H4 (cell line): ENCODE measurements around the gene LTB4R. TPM values are rescaled to one million over a fixed set of nuclear protein-coding genes. Genes with fewer than 3 reads are reported as not detected.
"Not testable (repeated sequence)": the region's sequence is repeated elsewhere in the genome, so short reads cannot be mapped to it uniquely, and the experiment has no call there.

Experiments used
- DNase-seq: peaks from one replicate; pipeline ENCODE4 v3.0.0-alpha.2; 2015; ENCODE audit warnings: low spot score
- total RNA-seq: library from RNA; depleted of rRNA; stranded (reverse); fragments of >200 nt; shearing (Covaris generic); gene quantifications from 2 replicates; pipeline ENCODE4 v1.2.3, GENCODE V29; 2014

Gene LTB4R
- total RNA-seq, 1 experiment from 2014 or later, result 0.39 TPM

DNA sequence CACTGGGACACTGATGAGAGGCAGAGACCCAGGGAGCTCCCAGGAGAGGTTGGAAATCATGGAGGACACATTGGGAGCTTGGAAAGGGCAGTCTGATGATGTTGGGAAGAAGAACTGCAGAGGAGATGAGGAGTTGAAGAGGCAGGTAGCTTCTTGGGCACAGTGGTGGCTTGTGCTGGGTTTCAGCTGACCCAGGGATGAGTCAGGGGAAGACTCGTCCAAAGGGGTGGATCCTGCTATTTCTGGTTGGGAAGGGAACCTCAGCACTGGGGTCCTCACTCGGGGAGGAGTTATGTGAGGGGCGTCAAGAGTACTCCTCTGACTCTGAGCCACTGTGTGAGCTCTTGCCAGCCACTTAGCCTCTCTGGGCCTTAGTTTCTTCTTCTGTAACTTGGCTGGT is 12.0 kb downstream of the LTB4R start:
- no peak for DNase-seq

DNA sequence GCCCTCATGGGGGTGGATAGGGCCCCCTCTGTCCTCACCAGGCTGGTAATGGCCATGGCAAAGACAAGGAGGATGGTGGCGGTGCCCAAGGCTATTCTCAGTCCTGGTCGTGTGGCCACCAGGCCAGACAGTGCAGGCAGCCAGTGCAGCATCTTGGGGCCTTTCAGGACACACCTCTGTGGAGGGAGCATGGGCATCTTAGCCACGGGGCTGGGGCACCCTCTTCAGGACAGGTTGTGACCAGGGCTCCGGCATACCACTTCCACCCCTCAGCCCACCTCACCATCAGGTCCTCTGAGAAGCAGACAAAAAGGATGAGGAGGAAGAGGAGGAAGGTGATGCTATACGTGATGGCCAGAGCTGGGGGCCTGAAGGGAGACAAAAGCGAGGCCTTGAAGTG is 12.7 kb downstream of the LTB4R start:
- no peak for DNase-seq

DNA sequence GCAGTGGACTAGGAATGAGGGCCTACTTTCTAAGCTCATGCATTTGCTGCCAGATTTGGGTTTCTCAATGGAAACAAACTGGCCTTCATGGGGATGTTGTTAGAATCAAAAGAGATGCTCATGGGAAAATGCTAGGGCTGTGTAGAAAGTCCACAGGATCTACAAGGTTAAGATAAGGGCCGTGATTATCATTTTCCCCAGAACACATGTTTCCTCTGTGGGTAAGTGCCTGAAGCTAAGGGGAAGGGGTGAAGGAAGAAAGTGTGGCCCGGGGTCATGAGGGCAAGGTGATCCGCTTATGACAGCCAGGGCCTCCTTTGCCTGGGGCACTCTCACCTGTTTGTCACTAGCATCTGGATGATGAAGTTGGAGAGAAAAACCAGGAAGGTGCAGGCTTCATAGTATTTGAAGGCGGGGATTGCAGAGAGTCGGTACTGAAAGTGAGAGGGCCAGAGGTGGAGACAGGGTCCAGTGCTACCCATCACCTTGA is 13.8 kb downstream of the LTB4R start:
- DNase-seq, result no peak

DNA sequence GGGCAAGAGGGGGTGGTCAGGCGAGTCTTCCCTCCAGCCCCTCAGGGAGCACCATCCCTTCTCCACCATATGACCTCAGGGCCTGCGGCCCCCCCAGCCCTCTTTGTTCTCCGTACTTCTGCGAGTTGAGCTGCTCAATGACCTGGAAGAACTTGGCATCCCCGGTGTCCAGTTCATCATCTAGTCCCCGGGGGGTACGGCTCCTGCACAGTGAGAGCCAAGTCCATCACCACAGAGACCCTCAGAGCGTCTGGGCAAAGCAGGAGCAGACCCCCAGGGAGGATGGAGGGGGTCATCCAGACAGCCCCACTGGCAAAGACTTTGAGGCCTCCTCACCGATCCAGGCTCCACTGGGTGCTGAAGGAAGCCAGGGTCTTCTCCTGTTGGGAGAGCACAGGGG is 14.7 kb downstream of the LTB4R start:
- DNase-seq, result no peak

DNA sequence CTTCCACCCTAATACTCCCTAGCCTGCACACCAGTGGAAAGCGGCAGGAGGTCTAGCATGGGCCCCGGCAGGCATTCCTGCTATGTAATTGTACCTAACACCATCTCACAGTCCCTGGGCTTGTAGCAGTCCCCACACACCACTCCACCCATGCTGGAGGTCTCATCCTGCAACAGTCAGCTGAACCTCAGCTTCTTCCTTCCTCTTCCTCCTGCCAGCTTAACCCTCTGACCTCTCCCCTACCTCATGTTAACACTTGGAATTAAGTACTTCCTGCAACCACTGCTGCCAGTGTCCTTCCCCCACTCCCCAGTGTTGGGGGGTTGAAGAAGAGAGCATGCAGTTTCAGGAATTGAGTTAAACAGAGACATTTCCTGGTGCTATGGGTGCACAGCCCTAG is 16.0 kb downstream of the LTB4R start:
- no peak for DNase-seq

DNA sequence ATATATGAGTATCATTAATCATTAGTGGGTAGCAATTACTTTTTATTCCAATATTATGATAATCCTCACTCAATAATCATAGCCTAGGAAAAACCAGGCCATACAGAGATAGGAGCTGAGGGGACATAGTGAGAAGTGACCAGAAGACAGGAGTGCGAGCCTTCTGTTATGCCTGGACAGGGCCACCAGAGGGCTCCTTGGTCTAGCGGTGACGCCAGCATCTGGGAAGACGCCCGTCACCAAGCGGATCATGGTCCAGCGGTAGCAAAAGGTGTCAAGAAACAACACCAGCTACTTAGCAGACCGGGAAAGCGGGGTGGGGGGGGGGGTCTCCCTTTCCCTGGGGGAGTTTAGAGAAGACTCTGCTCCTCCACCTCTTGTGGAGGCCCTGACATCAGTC is 16.6 kb downstream of the LTB4R start:
- DNase-seq, result not testable (repeated sequence)

DNA sequence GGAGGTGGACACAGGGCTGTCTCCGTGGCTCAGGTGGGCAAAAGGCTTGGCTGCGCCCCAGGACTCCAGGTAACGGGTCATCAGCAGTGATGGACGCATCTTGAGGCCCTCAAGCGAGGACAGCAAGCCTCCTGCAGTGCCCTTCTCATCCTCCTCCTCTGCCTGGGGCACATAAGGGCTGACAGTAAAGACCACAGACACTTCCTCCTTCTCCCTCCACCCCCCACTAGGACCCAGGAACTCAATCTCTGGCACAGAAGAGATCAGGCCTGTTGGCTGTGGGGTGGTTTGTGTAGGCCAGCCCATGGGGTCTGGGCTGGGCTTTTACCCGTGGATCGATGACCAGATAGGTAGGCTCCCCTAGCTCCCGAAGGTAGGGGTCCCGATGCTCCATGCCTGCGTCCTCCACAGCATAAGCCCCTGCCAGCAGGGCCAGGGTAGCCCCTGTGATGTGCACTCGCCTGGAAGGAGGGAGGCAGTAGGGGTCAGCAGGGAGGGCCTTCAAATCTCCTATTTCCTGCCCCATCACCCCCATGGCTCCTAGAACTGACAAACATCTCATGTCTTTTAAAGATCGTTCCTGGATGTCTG is 17.9 kb downstream of the LTB4R start:
- DNase-seq, result no peak

DNA sequence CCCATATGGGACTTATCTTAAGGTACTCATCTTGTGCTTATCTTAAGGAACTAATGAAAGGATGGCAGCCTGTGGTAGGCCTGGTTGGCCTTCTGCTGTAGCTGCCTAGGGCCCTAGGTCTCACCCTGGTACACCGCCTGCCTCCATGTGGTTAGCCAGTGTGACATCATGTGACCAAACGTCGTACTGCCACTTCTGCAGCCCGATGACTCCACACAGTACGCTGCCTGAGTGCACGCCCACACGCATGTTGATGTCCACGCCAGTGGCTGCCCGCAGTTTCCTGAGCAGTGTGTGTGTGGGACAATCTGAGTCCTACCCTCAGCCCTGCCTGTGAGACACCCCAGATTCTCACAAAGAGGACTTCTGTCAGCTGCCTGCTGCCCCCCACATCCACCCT is 18.4 kb downstream of the LTB4R start:
- DNase-seq, result no peak

DNA sequence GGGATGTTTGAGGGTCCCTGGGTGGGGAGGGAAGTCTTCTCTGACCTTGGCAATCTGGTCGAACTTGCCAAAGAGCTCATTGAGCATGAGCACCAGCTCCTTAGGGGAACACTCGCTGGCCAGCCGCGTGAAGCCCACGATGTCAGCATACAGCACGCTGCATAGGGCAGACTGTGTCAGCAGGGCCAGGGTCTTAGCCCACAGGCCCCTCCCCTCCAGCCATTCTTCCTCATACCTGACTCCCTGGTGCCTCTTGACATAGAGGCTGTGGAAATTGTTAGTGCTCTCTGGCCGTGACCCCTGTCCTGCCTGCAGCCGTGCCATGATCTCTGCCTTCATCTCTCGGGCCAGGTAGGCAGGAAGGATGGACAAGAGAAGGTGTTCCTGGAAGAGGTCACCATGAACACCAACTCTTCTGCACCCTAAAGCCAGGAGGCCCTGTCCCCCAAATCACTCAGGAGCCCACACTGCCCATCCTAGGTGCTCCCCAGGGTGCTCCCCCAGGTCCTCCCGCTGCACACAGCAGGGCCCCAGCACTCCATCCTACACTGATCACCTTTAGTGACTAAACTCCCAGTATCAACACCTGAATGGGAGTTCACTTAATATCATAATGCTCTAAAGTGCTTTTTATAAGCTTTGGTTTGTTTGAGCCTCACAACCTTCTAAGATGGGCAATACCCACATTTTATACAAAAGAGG is 19.8 kb downstream of the LTB4R start:
- no peak for DNase-seq

DNA sequence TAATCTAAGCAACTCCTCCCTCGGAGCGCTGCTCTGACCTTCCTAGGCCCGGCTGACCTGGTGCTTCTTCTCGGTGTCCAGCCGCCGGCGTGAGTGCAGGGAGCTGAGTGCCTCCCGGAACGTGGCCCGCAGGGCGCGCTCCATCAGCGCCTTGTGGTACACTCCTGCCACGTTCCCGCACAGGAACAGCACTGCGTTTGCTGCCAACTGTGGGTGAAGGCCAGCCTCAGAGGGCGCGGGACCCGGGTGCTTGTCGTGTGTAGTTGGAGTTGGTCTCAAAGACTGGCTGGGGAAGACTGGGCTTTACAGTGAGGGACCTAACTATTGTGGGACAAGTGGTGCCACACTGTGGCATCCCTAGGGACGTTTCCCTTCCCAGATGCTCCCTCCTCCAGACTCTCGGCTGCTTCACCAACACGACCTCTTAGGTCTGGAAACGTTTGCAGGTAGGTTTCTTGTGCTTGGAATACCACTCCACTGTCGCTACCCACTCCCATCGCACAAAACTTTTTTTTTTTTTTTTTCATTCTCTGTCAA is 20.5 kb downstream of the LTB4R start:
- DNase-seq, result no peak

DNA sequence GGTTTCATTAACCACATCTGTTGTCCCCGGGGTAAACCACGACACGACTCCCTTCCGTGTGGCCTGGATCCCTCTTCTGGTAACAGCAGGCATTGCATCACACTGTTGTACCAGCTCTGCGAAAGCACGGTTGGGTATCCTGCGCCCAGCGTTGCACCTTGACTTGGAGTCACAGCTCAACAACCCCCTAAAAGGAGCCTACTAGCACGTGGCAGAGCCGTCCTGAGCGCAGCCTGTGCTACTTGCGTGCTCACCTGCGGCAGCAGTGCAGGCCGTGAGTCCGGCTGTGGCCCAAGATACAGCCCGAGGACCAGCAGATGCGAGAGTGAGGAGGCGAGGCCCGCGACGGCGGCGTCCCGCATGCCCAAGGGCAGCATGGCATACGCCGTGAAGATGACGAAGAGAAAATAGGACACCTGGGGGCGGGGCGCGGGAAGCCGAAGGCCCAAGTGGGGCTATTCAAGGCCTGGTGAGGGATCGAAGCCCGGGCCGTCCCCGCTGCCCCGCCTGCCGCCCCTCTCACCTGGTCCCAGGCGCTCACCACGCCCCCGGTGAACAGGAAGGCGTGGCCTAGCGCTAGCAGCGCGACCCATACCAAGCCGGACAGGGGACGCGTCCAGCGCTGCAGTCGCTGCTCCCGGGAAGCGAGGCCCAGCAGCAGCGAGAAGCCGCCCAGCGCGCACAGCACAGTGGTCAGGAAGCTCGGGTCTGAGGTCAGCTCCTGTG is 21.1 kb downstream of the LTB4R start:
- DNase-seq, result peak; percentile 67

DNA sequence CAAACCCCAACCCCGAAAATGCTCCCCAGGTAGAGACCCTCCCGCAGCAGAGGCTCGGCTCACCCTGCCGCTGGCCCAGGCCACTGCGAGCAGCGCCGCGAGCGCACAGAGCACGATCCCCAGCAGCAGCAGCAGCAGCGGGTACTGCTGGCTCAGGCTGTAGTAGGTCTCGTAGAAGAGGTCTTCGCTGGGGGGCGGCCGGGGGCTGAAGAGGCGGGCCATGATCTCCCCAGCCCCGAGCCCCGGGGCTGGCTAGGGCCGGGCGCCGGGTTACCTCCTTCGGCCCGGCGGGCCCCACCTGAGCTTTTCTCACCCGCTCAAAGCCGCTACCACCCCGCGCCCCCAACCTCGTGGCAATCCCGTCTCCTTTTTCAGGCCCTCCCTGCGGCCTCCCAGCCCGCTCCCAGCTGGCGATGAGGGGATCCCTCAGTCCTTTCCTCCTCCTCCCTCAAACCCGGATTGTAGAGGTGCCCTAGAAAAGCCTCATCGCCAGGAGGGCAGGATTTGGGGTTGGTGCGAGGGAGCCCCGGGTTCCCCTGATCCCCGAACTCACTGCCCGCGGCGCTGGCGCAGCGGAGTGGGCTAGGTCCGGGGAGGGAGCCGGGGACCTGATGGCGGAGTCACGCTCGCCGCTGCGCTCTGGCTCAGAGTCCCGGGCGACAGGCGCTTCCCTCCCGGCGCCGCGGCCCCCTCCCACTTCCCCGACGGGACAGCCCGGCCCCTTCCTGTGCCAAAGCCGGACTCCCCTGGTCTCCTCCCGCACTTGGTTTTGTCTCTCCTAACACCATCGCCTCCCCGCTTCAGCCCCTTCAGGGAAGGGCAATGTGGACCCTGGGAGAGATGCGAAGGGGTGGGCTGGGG is 23.4 kb downstream of the LTB4R start, which contains the start of gene ADCY4:
TSS of gene ADCY4 (minus strand) at position 641 of the 861 bp plus-strand sequence. CDS start at position 222, 419 bp downstream.
- no peak for DNase-seq

DNA sequence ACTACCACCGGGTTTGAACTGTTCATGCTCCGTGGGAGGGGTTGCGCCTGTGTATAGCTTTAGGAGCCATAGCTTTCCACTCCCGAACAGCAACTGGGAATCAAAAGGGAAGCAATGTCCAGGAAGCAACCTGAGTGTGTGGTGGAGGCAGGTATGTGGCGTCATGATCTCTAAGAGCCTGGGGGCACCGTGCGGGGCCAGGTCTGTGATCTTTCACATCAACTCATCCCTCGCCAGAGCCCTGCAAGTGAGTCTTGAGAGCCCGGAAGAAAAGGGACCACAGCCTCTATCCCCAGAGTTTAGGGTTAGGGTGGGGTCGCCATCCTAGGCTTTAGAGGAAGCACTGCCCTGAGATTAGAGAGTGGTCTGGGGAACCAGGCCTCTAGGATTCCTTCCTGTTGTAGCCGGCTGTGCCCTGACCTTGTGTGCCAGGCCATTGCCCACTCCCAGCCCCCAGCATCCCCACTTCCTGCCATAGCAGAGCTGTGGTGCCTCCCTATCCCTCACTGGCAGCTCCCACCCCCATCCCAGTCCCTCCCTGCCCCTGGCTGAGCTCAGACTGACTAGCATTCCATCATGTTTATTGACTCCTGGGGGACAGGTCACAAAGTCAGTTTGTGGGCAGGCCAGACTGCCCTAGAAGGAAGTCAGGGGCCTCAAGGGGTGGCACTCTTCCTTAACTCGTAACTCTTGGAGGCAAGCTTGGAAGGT is 24.3 kb downstream of the LTB4R start:
- no peak for DNase-seq

DNA sequence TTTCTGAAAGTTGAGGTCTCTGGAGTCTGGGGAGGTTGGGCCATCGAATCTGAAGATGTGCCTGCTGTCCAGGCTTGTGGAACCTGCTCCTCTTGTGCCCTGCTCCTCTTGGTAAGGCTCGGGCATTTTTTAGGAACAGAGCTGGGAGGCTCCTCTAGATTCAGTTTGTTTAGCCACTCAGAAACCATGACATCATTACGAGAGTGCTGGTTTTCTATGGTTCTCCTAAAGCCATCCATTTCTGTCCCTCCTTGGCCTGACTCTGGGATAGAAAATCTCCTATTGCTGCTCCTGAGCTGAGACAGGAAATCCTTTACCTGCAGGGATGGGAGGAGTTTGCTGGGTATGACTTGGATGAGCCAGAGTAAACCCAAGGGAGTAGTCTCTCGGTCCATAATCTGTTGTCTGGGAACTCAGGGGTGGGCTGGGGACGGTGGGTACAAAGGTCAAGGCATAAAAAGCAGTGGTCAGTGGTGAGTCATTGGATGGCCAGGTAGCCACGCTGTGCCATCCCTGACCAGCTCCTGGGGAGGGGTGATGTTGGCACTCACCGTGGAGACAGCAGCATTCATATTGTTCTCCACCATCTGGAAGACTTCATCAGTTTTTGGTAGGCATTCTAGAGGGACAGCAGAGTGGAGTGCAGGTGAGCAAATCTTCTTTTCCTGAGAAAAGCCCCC is 26.0 kb downstream of the LTB4R start:
- no peak for DNase-seq

DNA sequence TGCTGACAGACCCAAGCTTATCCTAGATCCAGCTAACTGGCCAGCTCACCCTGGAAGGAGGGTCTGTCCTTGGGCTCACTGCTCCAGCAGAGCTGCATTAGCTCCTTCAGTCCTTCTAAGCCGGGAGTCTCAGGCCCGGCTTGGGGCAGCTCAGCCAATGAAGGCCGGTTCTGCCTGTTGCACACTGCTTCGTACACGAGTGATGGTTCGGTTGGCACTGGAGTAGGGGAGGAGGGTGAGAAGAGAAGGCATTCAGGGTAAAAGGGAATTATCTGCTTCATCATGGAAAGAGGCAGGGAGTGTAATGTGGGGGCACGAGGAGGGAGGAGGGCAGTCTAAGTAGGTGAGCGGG is 26.5 kb downstream of the LTB4R start:
- DNase-seq, result no peak

DNA sequence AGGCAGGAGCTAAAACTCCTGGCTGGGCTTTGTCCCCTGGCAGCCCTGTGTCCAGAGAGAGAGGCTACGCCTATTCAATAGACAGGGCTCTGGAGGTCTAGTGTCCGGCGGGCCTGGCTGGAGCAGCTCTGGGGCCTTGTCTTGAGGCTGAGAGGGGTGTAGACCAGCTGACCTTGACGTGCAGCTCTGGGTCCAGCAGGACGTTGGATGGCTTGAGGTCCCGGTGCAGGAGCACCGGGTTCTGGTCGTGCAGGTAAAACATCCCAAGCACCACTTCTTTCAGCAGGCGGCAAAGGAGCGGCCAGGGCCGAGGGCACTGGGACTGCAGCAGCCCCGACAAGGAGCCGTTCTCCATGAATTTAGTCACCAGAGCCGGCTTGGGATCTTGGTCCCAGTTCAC is 27.5 kb downstream of the LTB4R start:
- no peak for DNase-seq

DNA sequence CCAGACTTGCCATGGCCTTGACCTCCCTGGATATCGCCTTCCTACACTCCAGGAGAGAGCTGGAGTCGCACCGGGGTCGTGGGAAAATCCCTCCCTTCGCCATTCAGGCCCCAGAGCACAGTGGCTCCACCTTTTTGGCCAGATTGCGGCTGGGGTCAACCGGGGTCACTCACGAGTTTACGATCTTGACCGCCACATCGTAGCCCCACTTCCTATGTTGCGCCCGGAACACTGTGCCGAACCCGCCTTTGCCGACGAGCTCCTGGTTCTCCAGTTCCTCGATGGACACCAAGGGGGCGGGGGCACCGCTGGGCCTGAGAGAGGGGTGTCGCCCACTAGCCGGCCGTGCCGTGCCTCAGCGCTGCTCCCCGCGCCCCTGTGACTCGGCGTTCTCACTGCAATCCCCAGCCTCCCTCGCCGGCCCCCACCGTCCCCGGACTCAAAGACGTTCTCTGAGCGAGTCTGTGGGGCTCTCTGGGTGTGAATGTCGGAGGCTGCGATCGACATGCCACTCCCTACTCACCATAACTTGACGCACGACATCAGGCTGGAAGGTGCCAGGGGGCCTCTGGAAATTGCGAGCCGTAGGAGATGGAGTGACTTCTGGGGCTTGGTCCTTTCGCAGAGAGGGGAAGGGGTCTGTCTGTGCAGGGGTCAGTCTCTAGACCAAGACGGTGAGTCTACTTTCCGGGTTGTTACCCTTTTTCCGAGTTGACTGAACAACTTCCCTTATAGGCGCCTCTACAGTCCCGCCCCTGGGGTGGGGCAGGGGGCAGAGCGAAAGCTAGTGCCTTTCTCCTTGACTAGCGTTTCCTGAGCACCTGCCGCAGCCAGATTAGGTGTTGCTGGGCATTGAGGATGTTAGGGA is 28.2 kb downstream of the LTB4R start, which contains the start of gene RIPK3:
TSS of gene RIPK3 (minus strand) at position 708 of the 868 bp plus-strand sequence. CDS start at position 543, 165 bp downstream.
- no peak for DNase-seq

DNA sequence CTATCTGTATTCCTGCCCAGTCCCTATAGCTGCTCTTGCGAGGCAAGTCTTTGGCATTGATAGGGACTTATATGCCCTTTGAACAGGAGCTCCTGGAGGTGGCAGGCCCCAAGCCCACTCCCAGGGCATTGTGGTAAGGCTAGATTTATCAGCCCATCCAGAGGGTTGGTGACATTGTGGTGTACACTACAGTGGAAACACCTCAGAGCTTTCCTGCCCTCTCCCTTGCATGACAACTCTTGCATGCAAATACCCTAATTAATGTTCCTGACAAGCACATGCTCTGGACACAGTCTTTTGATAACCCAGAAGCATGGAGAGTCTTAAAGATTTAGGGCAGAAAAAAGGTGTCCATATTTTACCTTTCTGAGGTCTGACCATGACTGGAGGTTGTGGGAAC is 29.3 kb downstream of the LTB4R start:
- no peak for DNase-seq

DNA sequence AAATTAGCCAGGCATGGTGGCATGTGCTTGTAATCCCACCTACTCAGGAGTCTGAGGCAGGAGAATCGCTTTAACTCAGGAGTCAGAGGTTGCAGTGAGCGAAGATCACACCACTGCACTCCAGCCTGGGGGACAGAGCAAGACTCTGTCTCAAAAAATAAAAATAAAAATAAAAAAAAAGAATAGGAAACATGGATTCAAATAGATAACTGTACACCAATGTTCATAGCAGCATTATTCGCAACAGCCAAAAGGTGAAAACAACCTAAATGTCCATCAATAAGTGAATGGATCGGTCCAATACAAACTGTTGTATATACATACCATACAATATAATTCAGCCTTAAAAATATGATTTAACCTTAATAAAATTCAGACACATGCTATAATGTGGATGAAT is 31.6 kb downstream of the LTB4R start:
- DNase-seq, result no peak
